Panc1 (cell line): ENCODE measurements around the gene HAPLN1. TPM values are rescaled to one million over a fixed set of nuclear protein-coding genes. Genes with fewer than 3 reads are reported as not detected.

Experiments
- ATAC-seq: fragments of 200-7000 bp; cut with Tn5 transposase; 2 replicates; pipeline ENCODE4 v1.9.1; 2020; ENCODE audit warnings: mild to moderate bottlenecking, moderate library complexity
- BruUV-seq: library from RNA; stranded (reverse); fragments of 400-500 nt; replicated peaks from 2 replicates; lab custom pipeline; 2021; lab: Mats Ljungman, UMichigan
- CTCF ChIA-PET: fragments of 300-600 bp; sonication (Branson Sonifier 250); formaldehyde crosslinking; loops from one replicate; lab custom pipeline; 2022; ENCODE audit warnings: antibody characterized with exemption; lab: Charles Lee
- POLR2A ChIA-PET: fragments of 300-600 bp; sonication (Branson Sonifier 250); formaldehyde crosslinking; loops from one replicate; lab custom pipeline; 2022; ENCODE audit warnings: antibody characterized with exemption; lab: Charles Lee
- DNase-seq: peaks from one replicate; pipeline ENCODE4 v3.0.0-alpha.2; 2010; ENCODE audit warnings: low read depth, low spot score
- H3K27ac ChIP-seq: 2 replicates; pipeline ENCODE4 v1.5.1; 2011; ENCODE audit warnings: mild to moderate bottlenecking, low read length, inconsistent platforms
- H3K27me3 ChIP-seq: fragments of 200-500 bp; sonication (Bioruptor generic); 2 replicates; pipeline ENCODE4 v1.6.0; 2014; ENCODE audit warnings: low read length, inconsistent platforms; ENCODE audit not compliant: control insufficient read depth, insufficient read depth
- H3K36me3 ChIP-seq: fragments of 200-500 bp; sonication (Bioruptor generic); 2 replicates; pipeline ENCODE4 v1.5.1; 2014; ENCODE audit warnings: inconsistent platforms, mild to moderate bottlenecking, low read length, moderate library complexity; ENCODE audit not compliant: control insufficient read depth, insufficient read depth
- H3K4me1 ChIP-seq: 2 replicates; pipeline ENCODE4 v1.5.1; 2011; ENCODE audit warnings: inconsistent platforms, mild to moderate bottlenecking, low read length, moderate library complexity; ENCODE audit not compliant: control insufficient read depth, insufficient read depth
- H3K4me3 ChIP-seq, 2 experiments: 2 replicates each; pipeline ENCODE4 v1.5.1; 2011 to 2012; ENCODE audit warnings: low read depth in 2 of 2, low read length in 2 of 2, mild to moderate bottlenecking in 2 of 2, inconsistent platforms in 1 of 2, moderate library complexity in 1 of 2
- H3K9me3 ChIP-seq: fragments of 200-500 bp; sonication (Bioruptor generic); 2 replicates; pipeline ENCODE4 v1.5.1; 2014; ENCODE audit warnings: low read depth, mild to moderate bottlenecking, inconsistent platforms, low read length, moderate library complexity; ENCODE audit not compliant: control insufficient read depth, insufficient read depth
- CTCF ChIP-seq: fragments of 450-650 bp; IDR thresholded peaks from 2 replicates; pipeline ENCODE4 v1.5.1; 2017; ENCODE audit warnings: mild to moderate bottlenecking
- POLR2AphosphoS5 ChIP-seq: IDR thresholded peaks from 2 replicates; pipeline ENCODE4 v1.6.1; 2012; ENCODE audit warnings: mild to moderate bottlenecking, low read depth, low read length, moderate library complexity
- REST ChIP-seq, 2 experiments: IDR thresholded peaks; 2 replicates each; pipeline ENCODE4 v1.6.1; 2011 to 2012; ENCODE audit warnings: low read depth in 2 of 2, control low read depth in 1 of 2, low read length in 1 of 2, mild to moderate bottlenecking in 1 of 2, moderate library complexity in 1 of 2; ENCODE audit not compliant: insufficient read depth in 1 of 2
- SIN3A ChIP-seq: IDR thresholded peaks from 2 replicates; pipeline ENCODE4 v1.6.1; 2012; ENCODE audit warnings: low read depth, mild to moderate bottlenecking, low read length, moderate library complexity, borderline replicate concordance; ENCODE audit not compliant: insufficient read depth
- TCF7L2 ChIP-seq: IDR thresholded peaks from 2 replicates; pipeline ENCODE4 v1.6.1; 2011; ENCODE audit warnings: mild to moderate bottlenecking, low read depth, low read length, inconsistent platforms
- in situ Hi-C: cut with HindIII; loops from 2 replicates; pipeline ENCODE4 v1.10.0; 2016; ENCODE audit warnings: low sequenced_read_pairs, low pct_unique_long_range_greater_than_20kb
- intact Hi-C: fragments of 100-400 bp; cut with micrococcal nuclease; formaldehyde crosslinking; loops from one replicate; pipeline ENCODE4 v1.10.0; 2022; ENCODE audit not compliant: unreplicated experiment
- total RNA-seq: library from RNA; stranded (reverse); gene quantifications from one replicate; pipeline ENCODE4 v1.2.1, GENCODE V29; 2021; ENCODE audit not compliant: unreplicated experiment

Gene HAPLN1
- total RNA-seq, 1 experiment from 2014 or later: 0.13 TPM

GRCh38 chr5:83687124-83687619 is 33.5 kb downstream of the HAPLN1 start:
- BruUV-seq: no TSS peak
- intact Hi-C loops: no loop called here

GRCh38 chr5:83686251-83686650 is 34.4 kb downstream of the HAPLN1 start:
- POLR2A ChIA-PET: no interaction called here
- BruUV-seq: no TSS peak
- CTCF ChIA-PET: no interaction called here
- no peaks in the 10 kb centered on the region for H3K9me3 ChIP-seq
- H3K27ac ChIP-seq: no peak overlapping the region
- no peaks in the 10 kb centered on the region for H3K27me3 ChIP-seq
- no peaks in the 10 kb centered on the region for H3K4me1 ChIP-seq
- DNase-seq (no peak), ATAC-seq (no peak)
- H3K36me3 ChIP-seq: no peaks in the 10 kb centered on the region
- intact Hi-C loops (no loop called here), in situ Hi-C loops (no loop called here)
- TF ChIP-seq CTCF (no peak), REST (IDR thresholded peaks at IDR 0.05; ENCODE audit: insufficient read depth in 1 of 2, low read depth in 2 of 2, low read length in 1 of 2) (no peak), SIN3A (no peak), POLR2AphosphoS5 (no peak), TCF7L2 (no peak)
- H3K4me3 ChIP-seq: no peak overlapping the region

More at GRCh38 chr5:83687124-83687619, 33.5 kb downstream of the HAPLN1 start:
- CTCF ChIA-PET: no interaction called here
- in situ Hi-C loops: no loop called here
- Histone ChIP-seq H3K9me3 (no peaks in the 10 kb centered on the region), H3K27ac (no peak overlapping the region), H3K4me3 (no peak overlapping the region), H3K27me3 (no peaks in the 10 kb centered on the region), H3K36me3 (no peaks in the 10 kb centered on the region), H3K4me1 (no peaks in the 10 kb centered on the region)
- POLR2A ChIA-PET: no interaction called here
- no peak for DNase-seq
- no peak for TF ChIP-seq REST (IDR thresholded peaks at IDR 0.05; ENCODE audit: insufficient read depth in 1 of 2, low read depth in 2 of 2, low read length in 1 of 2)
- no peak for TF ChIP-seq CTCF
- TF ChIP-seq SIN3A: no peak
- TF ChIP-seq TCF7L2: no peak
- TF ChIP-seq POLR2AphosphoS5: no peak
- no peak for ATAC-seq
